Type B pancreatic cell (in vitro differentiated cells): Measurements from ENCODE around the gene ENTHD1. TPM values are rescaled to one million over a fixed set of nuclear protein-coding genes. Genes with fewer than 3 reads are reported as not detected.
"Not testable (repeated sequence)": the region's sequence is repeated elsewhere in the genome, so short reads cannot be mapped to it uniquely, and the experiment has no call there.

Experiments
- DNase-seq: peaks from one replicate; pipeline ENCODE4 v3.0.0; 2021; ENCODE audit warnings: mixed read lengths; ENCODE audit not compliant: unreplicated experiment; ENCODE audit errors: extremely low spot score
- H3K27ac Mint-ChIP-seq: 2 replicates; pipeline ENCODE4 v1.8.0; 2021; ENCODE audit warnings: mild to moderate bottlenecking, mixed read lengths
- H3K27me3 Mint-ChIP-seq: 2 replicates; pipeline ENCODE4 v1.8.0; 2021; ENCODE audit warnings: mixed read lengths
- H3K36me3 Mint-ChIP-seq: 2 replicates; pipeline ENCODE4 v1.8.0; 2021; ENCODE audit warnings: mixed read lengths
- H3K4me1 Mint-ChIP-seq: one replicate; pipeline ENCODE4 v1.8.0; 2021; ENCODE audit warnings: mixed read lengths; ENCODE audit not compliant: unreplicated experiment
- H3K4me3 Mint-ChIP-seq: 2 replicates; pipeline ENCODE4 v1.8.0; 2021; ENCODE audit warnings: mild to moderate bottlenecking, mixed read lengths
- H3K9me3 Mint-ChIP-seq: 2 replicates; pipeline ENCODE4 v1.8.0; 2021; ENCODE audit warnings: mixed read lengths
- total RNA-seq: library from RNA; stranded (reverse); gene quantifications from 2 replicates; pipeline ENCODE4 v1.2.1, GENCODE V29; 2021; ENCODE audit warnings: low replicate concordance
- TF ChIP-seq, protein P1 (sequence below): fragments of 200-600 bp; sonication (generic); conservative IDR thresholded peaks from 2 replicates; pipeline ENCODE4 v1.5.0; 2021; ENCODE audit warnings: antibody characterized with exemption, mild to moderate bottlenecking

The ENTHD1 gene
- total RNA-seq, 1 donor from 2014 or later, result not detected

DNA sequence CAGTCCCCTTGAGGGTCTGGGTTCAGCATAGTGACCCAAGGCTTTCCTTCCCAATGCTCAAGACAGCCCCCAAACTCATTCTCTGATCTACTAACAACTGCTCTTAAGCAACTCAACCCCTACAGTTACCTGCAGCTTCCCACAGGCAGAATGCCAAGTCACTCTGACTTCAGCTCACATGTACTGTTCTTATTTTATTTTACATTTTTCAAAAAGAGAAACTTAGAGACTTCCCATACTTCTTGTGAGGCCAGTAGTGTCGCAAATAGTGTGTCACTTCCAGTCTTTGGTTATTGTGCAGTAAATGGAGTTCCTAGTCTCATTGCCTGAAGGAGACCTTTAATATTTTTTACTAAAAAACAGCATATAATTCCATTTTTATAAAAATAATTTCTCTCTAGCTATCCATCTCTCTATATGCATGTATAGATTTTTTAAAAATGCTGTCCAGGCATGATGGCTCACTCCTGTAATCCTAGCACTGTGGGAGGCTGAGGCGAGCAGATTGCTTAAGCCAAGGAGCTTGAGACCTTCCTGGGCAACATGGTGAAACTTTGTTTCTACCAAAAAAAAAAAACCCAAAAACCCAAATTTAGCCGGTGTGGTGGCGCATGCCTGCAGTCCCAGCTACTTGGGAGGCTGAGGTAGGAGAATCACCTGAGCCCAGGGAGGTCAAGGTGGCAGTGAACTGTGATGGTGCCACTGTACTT is 41.8 kb downstream of the ENTHD1 start:
- no peaks in the 10 kb centered on the region for H3K36me3 Mint-ChIP-seq
- no peaks in the 10 kb centered on the region for H3K4me1 Mint-ChIP-seq
- TF ChIP-seq, protein P1, sequence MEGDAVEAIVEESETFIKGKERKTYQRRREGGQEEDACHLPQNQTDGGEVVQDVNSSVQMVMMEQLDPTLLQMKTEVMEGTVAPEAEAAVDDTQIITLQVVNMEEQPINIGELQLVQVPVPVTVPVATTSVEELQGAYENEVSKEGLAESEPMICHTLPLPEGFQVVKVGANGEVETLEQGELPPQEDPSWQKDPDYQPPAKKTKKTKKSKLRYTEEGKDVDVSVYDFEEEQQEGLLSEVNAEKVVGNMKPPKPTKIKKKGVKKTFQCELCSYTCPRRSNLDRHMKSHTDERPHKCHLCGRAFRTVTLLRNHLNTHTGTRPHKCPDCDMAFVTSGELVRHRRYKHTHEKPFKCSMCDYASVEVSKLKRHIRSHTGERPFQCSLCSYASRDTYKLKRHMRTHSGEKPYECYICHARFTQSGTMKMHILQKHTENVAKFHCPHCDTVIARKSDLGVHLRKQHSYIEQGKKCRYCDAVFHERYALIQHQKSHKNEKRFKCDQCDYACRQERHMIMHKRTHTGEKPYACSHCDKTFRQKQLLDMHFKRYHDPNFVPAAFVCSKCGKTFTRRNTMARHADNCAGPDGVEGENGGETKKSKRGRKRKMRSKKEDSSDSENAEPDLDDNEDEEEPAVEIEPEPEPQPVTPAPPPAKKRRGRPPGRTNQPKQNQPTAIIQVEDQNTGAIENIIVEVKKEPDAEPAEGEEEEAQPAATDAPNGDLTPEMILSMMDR, result no peak
- DNase-seq, result no peak
- H3K4me3 Mint-ChIP-seq, result no peak overlapping the region
- no peak overlapping the region for H3K27ac Mint-ChIP-seq
- H3K27me3 Mint-ChIP-seq, result peaks cover 19% of the 10 kb centered on the region
- H3K9me3 Mint-ChIP-seq, result no peaks in the 10 kb centered on the region

DNA sequence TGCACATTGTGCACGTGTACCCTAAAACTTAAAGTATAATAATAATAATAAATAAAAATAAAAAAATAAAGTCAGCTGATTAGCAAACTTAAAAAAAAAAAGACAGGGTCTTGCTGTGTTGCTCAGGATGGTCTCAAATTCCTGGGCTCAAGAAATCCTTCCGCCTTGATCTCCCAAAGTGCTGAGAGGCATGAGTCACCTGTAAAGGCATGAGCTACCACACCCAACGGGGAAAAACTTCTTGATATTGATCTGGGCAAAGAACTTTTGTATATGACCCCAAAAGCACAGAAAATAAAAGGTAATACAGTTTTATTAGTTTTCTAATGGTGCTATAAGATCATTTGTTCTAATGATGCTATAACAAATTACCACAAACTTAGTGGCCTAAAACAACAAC is 46.1 kb downstream of the ENTHD1 start:
- Mint-ChIP-seq H3K9me3 (no peaks in the 10 kb centered on the region), H3K27ac (no peak overlapping the region), H3K4me1 (no peaks in the 10 kb centered on the region), H3K27me3 (peaks cover 6% of the 10 kb centered on the region), H3K36me3 (no peaks in the 10 kb centered on the region), H3K4me3 (no peak overlapping the region)
- DNase-seq, result no peak
- TF ChIP-seq, protein P1, result no peak

DNA sequence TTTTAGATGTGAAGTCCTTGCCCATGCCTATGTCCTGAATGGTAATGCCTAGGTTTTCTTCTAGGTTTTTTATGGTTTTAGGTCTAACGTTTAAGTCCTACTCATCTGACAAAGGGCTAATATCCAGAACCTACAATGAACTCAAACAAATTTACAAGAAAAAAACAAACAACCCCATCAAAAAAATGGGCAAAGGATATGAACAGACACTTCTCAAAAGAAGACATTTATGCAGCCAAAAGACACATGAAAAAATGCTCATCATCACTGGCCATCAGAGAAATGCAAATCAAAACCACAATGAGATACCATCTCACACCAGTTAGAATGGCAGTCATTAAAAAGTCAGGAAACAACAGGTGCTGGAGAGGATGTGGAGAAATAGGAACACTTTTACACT is 47.0 kb downstream of the ENTHD1 start:
- not testable (repeated sequence) for H3K4me3 Mint-ChIP-seq, H3K36me3 Mint-ChIP-seq, H3K27me3 Mint-ChIP-seq

DNA sequence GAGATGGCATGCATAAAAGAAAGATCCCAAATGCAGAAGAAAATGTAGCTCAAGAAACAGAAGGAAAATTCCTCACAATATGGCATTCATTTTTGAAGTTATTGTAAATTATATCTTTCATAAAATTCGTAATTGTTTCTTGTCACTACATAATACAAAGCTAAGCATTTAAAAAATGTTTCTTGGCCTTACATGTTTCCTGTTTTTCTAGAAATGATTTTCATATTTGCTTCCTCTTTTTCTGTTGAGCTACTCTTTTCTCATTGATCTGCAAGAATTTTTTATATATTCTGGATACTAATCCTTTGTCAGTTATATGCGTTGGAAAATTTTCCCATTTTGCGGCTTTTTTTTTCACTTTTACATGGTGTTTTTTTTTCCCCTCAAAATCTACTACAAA is 48.0 kb downstream of the ENTHD1 start:
- Mint-ChIP-seq H3K9me3 (no peaks in the 10 kb centered on the region), H3K27me3 (no peaks in the 10 kb centered on the region)

More for the DNA sequence above, 47.0 kb downstream of the ENTHD1 start:
- not testable (repeated sequence) for H3K27ac Mint-ChIP-seq, DNase-seq, H3K9me3 Mint-ChIP-seq, H3K4me1 Mint-ChIP-seq

DNA sequence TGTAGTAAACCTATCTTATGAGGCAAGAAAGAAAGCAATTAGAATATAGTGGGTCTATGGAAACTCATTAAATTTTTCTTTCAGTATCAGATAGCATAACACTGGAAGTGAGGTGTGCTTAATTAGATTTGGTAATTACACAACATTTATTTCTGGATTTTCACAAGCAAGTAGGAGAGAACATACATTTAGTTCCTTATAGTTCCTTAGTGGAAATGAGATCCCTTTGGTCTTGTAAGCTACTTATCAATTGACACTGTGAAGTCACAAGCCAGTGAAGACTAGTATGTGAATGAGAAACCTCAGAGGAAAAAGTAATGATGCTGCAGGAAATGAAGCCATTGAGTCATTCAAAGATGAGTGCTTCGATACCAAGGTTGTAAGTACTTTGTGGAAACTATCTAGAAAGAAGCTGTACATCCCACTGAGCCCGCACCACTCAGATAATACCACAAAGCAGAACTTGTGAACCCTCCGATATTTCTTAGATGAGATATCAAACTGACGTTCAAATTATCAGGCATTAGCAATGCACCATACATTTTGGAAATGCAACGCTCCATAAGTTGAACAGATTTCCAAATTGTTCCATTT is 53.5 kb downstream of the ENTHD1 start:
- Mint-ChIP-seq H3K36me3 (no peaks in the 10 kb centered on the region), H3K9me3 (no peaks in the 10 kb centered on the region), H3K27me3 (peaks cover 18% of the 10 kb centered on the region), H3K4me1 (no peaks in the 10 kb centered on the region), H3K4me3 (no peak overlapping the region), H3K27ac (no peak overlapping the region)
- TF ChIP-seq, protein P1, result no peak
- DNase-seq, result no peak

More for the DNA sequence above, 48.0 kb downstream of the ENTHD1 start:
- DNase-seq, result no peak
- H3K4me3 Mint-ChIP-seq, result no peak overlapping the region
- H3K27ac Mint-ChIP-seq, result no peak overlapping the region
- H3K4me1 Mint-ChIP-seq, result no peaks in the 10 kb centered on the region
- TF ChIP-seq, protein P1, result no peak
- no peaks in the 10 kb centered on the region for H3K36me3 Mint-ChIP-seq

DNA sequence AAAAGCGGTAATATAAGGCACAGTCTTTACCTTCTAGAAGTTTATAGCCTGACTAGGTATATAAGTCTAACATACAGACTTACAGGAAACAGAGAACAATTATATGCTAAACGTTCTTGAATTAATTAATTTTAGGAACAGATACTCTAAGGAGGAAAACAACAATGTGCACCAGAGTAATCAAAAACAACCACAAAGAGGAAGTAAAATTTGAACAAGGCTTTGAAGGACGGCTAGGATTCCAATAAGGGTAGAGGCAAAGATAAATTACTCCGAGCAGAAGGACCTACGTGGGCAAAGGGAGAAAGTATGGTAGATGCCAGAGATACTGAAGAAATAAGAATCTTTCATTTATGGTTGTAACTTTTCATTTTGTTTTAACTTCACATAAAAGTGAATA is 54.4 kb downstream of the ENTHD1 start:
- Mint-ChIP-seq H3K27ac (no peak overlapping the region), H3K9me3 (no peaks in the 10 kb centered on the region), H3K4me1 (no peaks in the 10 kb centered on the region), H3K4me3 (no peak overlapping the region), H3K36me3 (no peaks in the 10 kb centered on the region), H3K27me3 (peaks cover 25% of the 10 kb centered on the region)
- TF ChIP-seq, protein P1, result no peak
- DNase-seq, result no peak
